HEK293 (cell line): ENCODE measurements around the gene WWOX.

Experiments used
- CTCF ChIA-PET: fragments of 350-600 bp; formaldehyde crosslinking; extraction: SDS; loops from one replicate; lab custom pipeline; 2021; ENCODE audit warnings: antibody characterized with exemption; lab: Yijun Ruan, JAX
- POLR2A ChIA-PET: fragments of 300-600 bp; formaldehyde crosslinking; extraction: SDS; loops from one replicate; lab custom pipeline; 2020; ENCODE audit warnings: antibody characterized with exemption, inconsistent platforms; lab: Yijun Ruan, JAX
- H3K27ac ChIP-seq: fragments of 200-500 bp; sonication (Bioruptor generic); 2 replicates; pipeline ENCODE4 v1.5.1; 2014; ENCODE audit warnings: low read depth, low read length, control low read depth, inconsistent platforms; ENCODE audit errors: extremely low read depth
- H3K36me3 ChIP-seq, 2 experiments: fragments of 200-500 bp in 1 of 2; sonication (Bioruptor generic) in 1 of 2; 1 replicate in 1 of 2; 2 replicates in 1 of 2; pipeline ENCODE4 v1.5.1; 2014 to 2017; ENCODE audit warnings: inconsistent platforms in 2 of 2, low read length in 2 of 2; ENCODE audit not compliant: control insufficient read depth in 2 of 2, insufficient read depth in 1 of 2
- H3K4me1 ChIP-seq: fragments of 200-500 bp; sonication (Bioruptor generic); 2 replicates; pipeline ENCODE4 v1.5.1; 2014; ENCODE audit warnings: mild to moderate bottlenecking, low read length, inconsistent platforms; ENCODE audit not compliant: control insufficient read depth, insufficient read depth
- H3K4me3 ChIP-seq: 2 replicates; pipeline ENCODE4 v1.5.1; 2011; ENCODE audit warnings: low read depth, mild to moderate bottlenecking, control low read depth, low read length, moderate library complexity
- H3K9me3 ChIP-seq: fragments of 200-500 bp; sonication (Bioruptor generic); 2 replicates; pipeline ENCODE4 v1.5.1; 2014; ENCODE audit warnings: low read depth, low read length, inconsistent platforms; ENCODE audit not compliant: control insufficient read depth, insufficient read depth
- CTCF ChIP-seq: fragments of 450-650 bp; formaldehyde crosslinking; IDR thresholded peaks from 2 replicates; pipeline ENCODE4 v1.5.1; 2016; ENCODE audit warnings: missing biosample characterization, missing genetic modification characterization
- HOXA7 ChIP-seq: sonication (generic); formaldehyde crosslinking; IDR thresholded peaks from 2 replicates; pipeline ENCODE4 v1.8.1; 2022; ENCODE audit warnings: missing genetic modification reagents, borderline replicate concordance
- HOXC10 ChIP-seq: sonication (generic); formaldehyde crosslinking; IDR thresholded peaks from 2 replicates; pipeline ENCODE4 v1.8.1; 2023; ENCODE audit warnings: mild to moderate bottlenecking, missing genetic modification reagents
- HOXD13 ChIP-seq: sonication (generic); formaldehyde crosslinking; IDR thresholded peaks from 2 replicates; pipeline ENCODE4 v1.8.0; 2022; ENCODE audit warnings: missing genetic modification reagents, borderline replicate concordance
- PATZ1 ChIP-seq: fragments of 450-650 bp; formaldehyde crosslinking; IDR thresholded peaks from 2 replicates; pipeline ENCODE4 v1.5.1; 2016; ENCODE audit warnings: missing biosample characterization, missing genetic modification characterization
- WT1 ChIP-seq: fragments of 450-650 bp; formaldehyde crosslinking; IDR thresholded peaks from 2 replicates; pipeline ENCODE4 v1.5.1; 2016; ENCODE audit warnings: missing biosample characterization, missing genetic modification characterization
- YY2 ChIP-seq: fragments of 450-650 bp; formaldehyde crosslinking; IDR thresholded peaks from 2 replicates; pipeline ENCODE4 v1.5.1; 2016; ENCODE audit warnings: missing biosample characterization, missing genetic modification characterization
- ZBTB1 ChIP-seq: fragments of 450-650 bp; formaldehyde crosslinking; IDR thresholded peaks from 2 replicates; pipeline ENCODE4 v1.5.1; 2016; ENCODE audit warnings: missing biosample characterization, missing genetic modification characterization
- ZBTB10 ChIP-seq: fragments of 450-650 bp; formaldehyde crosslinking; IDR thresholded peaks from 2 replicates; pipeline ENCODE4 v1.5.1; 2016; ENCODE audit warnings: missing biosample characterization, missing genetic modification characterization
- ZBTB26 ChIP-seq: fragments of 450-650 bp; formaldehyde crosslinking; optimal IDR thresholded peaks from 2 replicates; pipeline ENCODE3; 2016; ENCODE audit warnings: missing biosample characterization, mild to moderate bottlenecking, missing genetic modification characterization
- ZNF174 ChIP-seq: fragments of 450-650 bp; formaldehyde crosslinking; IDR thresholded peaks from 2 replicates; pipeline ENCODE4 v1.5.0; 2017; ENCODE audit warnings: missing biosample characterization, mild to moderate bottlenecking, missing genetic modification characterization
- ZNF398 ChIP-seq: fragments of 450-650 bp; formaldehyde crosslinking; IDR thresholded peaks from 2 replicates; pipeline ENCODE4 v1.5.1; 2017; ENCODE audit warnings: missing biosample characterization, missing genetic modification characterization
- ZNF426 ChIP-seq: fragments of 450-650 bp; formaldehyde crosslinking; IDR thresholded peaks from 2 replicates; pipeline ENCODE4 v1.5.1; 2017; ENCODE audit warnings: missing biosample characterization, missing genetic modification characterization, mild to moderate bottlenecking, inconsistent platforms, moderate library complexity
- ZNF513 ChIP-seq: fragments of 450-650 bp; IDR thresholded peaks from 2 replicates; pipeline ENCODE4 v1.5.1; 2018; ENCODE audit warnings: missing biosample characterization, missing genetic modification characterization
- ZNF521 ChIP-seq: fragments of 450-650 bp; formaldehyde crosslinking; IDR thresholded peaks from 2 replicates; pipeline ENCODE4 v1.5.1; 2017; ENCODE audit warnings: missing biosample characterization, mild to moderate bottlenecking, missing genetic modification characterization
- ZNF571 ChIP-seq: fragments of 450-650 bp; formaldehyde crosslinking; IDR thresholded peaks from 2 replicates; pipeline ENCODE4 v1.5.0; 2017; ENCODE audit warnings: missing biosample characterization, missing genetic modification characterization
- ZNF580 ChIP-seq: fragments of 450-650 bp; formaldehyde crosslinking; IDR thresholded peaks from 2 replicates; pipeline ENCODE4 v1.5.1; 2016; ENCODE audit warnings: missing biosample characterization, missing genetic modification characterization
- ZNF658 ChIP-seq: fragments of 450-650 bp; formaldehyde crosslinking; IDR thresholded peaks from 2 replicates; pipeline ENCODE4; 2016; ENCODE audit warnings: missing biosample characterization, missing genetic modification characterization
- ZNF768 ChIP-seq: fragments of 450-650 bp; formaldehyde crosslinking; IDR thresholded peaks from 2 replicates; pipeline ENCODE4 v1.5.1; 2018; ENCODE audit warnings: missing biosample characterization, mild to moderate bottlenecking, missing genetic modification characterization
- ZNF776 ChIP-seq: fragments of 450-650 bp; formaldehyde crosslinking; IDR thresholded peaks from 2 replicates; pipeline ENCODE4 v1.5.0; 2017; ENCODE audit warnings: missing biosample characterization, missing genetic modification characterization, borderline replicate concordance
- ZSCAN23 ChIP-seq: fragments of 450-650 bp; formaldehyde crosslinking; IDR thresholded peaks from 2 replicates; pipeline ENCODE4 v1.5.1; 2016; ENCODE audit warnings: missing biosample characterization, missing genetic modification characterization
- ZXDB ChIP-seq: fragments of 450-650 bp; formaldehyde crosslinking; IDR thresholded peaks from 2 replicates; pipeline ENCODE4 v1.5.1; 2016; ENCODE audit warnings: missing biosample characterization, missing genetic modification characterization

Gene WWOX

GRCh38 chr16:78493573-78493972 lies 394.1 kb downstream of the WWOX start (continued):
- TF ChIP-seq ZNF768 (tag by site-specific recombination) (no peak), ZNF174 (no peak), PATZ1 (tag by site-specific recombination) (no peak), ZXDB (no peak), ZBTB26 (no peak), ZNF521 (tag by site-specific recombination) (no peak)

GRCh38 chr16:78494105-78494504 lies 394.7 kb downstream of the WWOX start:
- no peak overlapping the region for H3K4me3 ChIP-seq
- CTCF ChIA-PET, result interaction anchor here (0.6 kb wide), 2 partner anchors 494 to 817 kb away, joined by 4 to 6 read pairs; no protein-coding TSS in a partner anchor
- POLR2A ChIA-PET, result no interaction called here
- TF ChIP-seq WT1 (tag by site-specific recombination) (no peak), ZNF398 (tag by site-specific recombination) (no peak)
- no peaks in the 10 kb centered on the region for H3K9me3 ChIP-seq
- no peaks in the 10 kb centered on the region for H3K36me3 ChIP-seq
- no peak overlapping the region for H3K27ac ChIP-seq
- no peaks in the 10 kb centered on the region for H3K4me1 ChIP-seq

GRCh38 chr16:78494674-78495073 lies 395.2 kb downstream of the WWOX start:
- H3K27ac ChIP-seq, result no peak overlapping the region
- no peaks in the 10 kb centered on the region for H3K9me3 ChIP-seq
- TF ChIP-seq ZBTB10 (tag by site-specific recombination) (no peak), YY2 (tag by site-specific recombination) (no peak), ZBTB1 (tag by site-specific recombination) (no peak), ZNF580 (tag by site-specific recombination) (no peak), HOXC10 (CRISPR knock-in tag) (no peak), CTCF (no peak), ZNF658 (tag by site-specific recombination) (no peak), ZNF513 (tag by site-specific recombination) (no peak), ZNF776 (tag by site-specific recombination) (no peak), ZNF426 (tag by site-specific recombination) (no peak), ZSCAN23 (tag by site-specific recombination) (no peak), HOXD13 (CRISPR knock-in tag) (no peak), HOXA7 (CRISPR knock-in tag) (no peak), ZNF571 (tag by site-specific recombination) (no peak)
- TF ChIP-seq, all 188 proteins: peak for 0
- no peaks in the 10 kb centered on the region for H3K36me3 ChIP-seq
- ChIA-PET POLR2A (no interaction called here), CTCF (interaction anchor here (0.6 kb wide), 1 partner anchor 816 kb away, joined by 6 read pairs; no protein-coding TSS in a partner anchor)
- no peak overlapping the region for H3K4me3 ChIP-seq
- H3K4me1 ChIP-seq, result no peaks in the 10 kb centered on the region
